HG02943 (cell line): Measurements from ENCODE around the gene PFKFB3.
"Not testable (repeated sequence)": the region's sequence is repeated elsewhere in the genome, so short reads cannot be mapped to it uniquely, and the experiment has no call there.

Experiments
- ATAC-seq: cut with Tn5 transposase; IDR thresholded peaks from one replicate; pipeline ENCODE4 v1.9.1; 2021; ENCODE audit warnings: mild to moderate bottlenecking, low read depth, moderate library complexity; ENCODE audit not compliant: unreplicated experiment

Gene PFKFB3

DNA sequence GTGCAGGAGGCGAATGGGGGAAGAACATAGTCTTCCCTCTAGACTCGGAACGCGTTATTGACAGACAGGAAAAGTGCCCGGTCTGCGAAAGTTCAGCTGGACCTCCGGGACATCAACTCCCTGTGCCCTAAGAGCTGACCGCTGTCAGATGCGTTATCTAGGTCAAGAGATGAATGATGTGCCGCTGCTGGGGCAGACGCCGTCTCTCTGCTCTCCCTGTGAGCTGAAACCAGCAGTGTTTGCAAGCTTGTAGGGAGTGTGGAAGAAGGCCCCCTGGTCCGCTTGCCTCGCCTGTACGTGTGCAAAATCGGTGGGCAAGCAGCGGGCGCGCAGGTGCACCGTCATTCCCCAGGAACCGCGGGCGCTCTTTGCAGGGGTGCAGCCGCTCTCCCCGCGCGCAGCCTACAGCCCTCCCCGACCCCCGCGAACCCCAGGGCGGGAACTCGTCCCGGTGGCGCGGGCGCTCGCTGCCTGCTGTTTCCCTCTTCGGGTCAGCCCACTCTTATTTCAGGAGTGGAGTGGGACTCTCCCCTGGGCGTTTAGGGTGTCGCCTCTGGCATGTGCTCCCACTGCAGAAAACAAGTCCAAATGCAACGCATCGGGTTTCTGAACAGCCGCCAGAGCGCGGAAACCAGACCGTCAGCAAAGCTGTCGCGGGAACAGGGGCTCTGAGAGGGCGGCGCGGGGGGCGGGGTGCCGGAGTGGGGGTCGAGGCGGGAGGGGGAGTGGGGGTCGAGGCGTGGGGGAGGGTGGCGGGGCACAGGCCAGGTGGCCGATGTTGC, 1.8 kb upstream of the PFKFB3 start:
- no peak for ATAC-seq

DNA sequence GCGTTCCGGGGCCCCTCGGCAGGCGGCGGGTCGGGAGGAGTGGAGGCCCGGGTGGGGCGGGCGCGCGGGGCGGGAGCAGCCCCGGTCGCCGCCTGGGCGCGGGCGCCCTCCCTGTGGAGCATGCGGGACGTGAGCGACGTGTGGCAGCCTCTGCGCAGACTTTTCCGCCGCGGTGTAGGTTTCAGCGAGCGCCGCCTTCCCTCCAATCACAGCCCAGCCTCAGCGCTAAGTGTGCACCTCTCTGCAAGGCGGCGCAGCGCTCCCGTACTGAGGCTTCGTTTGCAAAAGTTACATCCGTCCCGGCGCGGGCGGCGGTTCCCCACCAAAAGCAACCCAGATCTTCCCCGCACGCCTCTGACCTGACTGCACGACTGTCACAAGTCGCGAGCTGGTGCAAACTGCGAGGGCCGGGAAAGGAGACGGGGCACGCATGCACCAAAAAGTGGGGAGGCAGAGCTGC, 1.2 kb upstream of the PFKFB3 start:
- ATAC-seq = peak; percentile 40

DNA sequence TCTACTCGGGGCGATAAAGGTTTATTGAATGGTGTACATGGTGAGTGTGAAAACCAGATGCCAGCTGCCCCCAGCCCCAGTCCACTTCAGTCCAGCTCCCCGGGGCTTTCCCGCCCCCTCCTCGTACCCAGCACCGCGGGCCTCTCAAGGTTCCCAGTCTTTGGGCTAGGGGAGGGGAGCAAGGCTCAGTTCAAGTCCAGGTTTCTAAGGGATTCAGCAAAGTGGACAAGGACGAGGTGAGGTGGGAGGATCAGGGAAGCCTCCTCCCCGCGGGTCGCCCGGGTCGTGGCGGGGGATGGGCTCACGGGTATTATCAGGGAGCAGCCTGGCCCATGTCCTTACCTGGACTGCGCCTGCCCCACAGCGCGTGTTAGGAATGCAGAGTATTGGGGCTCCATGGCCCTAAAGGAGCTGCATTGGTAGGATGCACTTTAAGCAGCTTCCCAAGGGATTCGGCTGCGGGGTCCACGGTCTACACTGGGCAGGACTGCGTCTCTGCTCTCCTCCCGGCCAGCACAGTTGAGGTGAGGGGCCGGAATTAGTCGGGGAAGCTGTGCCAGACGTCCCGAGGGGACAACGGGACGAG, 541 bp upstream of the PFKFB3 start:
- no peak for ATAC-seq

DNA sequence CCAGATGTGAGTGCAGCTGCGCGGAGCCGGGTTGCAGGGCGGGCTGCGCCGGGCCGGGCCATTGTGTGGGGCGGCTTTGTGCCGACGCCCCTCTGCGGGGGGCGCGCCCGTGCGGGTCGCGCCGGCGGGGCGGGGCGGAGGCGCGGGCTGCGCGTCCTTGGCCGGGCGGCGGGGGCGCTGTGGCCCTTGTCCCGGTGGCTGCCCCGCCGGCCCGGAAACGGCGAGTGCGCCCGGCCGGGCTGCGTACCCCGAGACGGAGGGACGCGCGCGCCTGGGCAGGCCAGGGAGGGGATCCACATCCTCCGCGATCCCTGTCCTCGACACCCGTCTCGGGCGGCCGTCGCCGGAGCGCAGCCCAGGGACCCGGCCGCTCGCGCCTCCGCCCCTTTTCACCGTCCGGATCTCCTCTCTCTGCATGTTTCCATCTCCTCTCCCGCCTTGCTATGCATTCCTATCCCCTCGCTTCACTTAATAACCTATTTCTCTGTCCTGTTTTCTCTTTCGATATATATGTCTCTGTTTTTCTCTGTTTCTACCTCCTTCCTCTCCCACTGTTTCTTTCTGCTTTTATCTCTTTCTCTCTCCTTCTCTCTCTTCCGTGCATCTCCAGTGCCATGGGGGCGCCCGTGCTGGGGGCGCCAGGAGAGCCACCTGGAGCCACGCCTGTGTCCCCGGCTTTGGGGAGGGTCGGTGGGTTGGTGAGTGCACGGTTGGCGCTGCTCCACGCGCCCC, 765 bp downstream of the PFKFB3 start:
- peak; percentile 46 for ATAC-seq

DNA sequence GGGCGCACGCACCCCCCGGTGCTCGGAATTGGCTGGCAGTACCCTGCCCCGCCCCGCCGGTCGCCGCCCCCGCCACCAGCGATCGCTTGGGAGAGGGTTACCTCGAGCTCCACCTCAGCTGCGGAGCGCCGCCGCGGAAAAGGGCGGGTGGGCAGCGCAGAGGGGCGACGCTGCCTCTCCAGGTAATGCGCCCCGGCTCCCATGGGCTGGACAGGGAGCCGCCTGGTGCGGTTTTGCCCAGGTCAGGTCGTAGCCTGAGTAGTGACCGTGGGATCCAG, 1.3 kb downstream of the PFKFB3 start:
- ATAC-seq = no peak

DNA sequence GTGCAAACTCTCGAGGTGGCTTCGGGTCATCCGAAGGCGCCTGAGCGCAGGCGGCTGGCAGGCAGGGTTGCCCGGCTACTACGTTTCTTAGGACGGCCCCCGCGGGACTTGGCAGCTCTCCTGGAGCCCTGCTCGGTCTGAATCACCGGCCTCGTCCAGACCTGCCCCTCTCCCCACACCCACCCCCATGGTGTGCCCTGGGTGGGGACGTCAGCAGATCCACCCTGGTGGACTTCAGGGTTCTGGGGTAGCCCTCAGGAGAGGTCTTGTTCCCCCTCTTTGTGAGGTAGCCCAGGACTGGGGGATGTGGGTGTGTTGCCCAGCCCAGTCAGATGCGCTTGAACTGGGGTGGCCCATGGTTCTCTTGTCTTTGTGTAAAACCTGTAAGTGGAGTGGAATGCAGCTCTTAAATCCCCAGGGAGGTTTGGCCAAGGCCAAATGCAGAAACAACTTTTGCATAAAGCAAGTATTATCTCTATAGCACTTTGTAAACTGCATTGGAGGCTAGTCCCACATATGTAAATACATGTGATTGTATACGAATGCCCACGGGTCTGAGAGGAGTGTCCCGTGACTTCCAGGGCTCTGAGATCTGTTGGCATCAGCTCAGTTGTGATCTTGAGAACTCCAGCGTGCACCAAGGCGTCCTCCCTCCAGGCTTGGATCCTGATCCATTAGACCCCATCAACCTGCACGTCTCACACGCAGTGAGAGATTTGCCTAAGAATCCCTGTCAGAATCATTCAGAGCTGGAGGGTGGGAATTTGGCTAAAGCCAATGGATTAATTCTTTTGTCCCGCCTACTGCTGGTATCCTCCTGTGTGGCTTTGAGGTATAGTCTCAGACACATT, 1.8 kb downstream of the PFKFB3 start:
- ATAC-seq = no peak

DNA sequence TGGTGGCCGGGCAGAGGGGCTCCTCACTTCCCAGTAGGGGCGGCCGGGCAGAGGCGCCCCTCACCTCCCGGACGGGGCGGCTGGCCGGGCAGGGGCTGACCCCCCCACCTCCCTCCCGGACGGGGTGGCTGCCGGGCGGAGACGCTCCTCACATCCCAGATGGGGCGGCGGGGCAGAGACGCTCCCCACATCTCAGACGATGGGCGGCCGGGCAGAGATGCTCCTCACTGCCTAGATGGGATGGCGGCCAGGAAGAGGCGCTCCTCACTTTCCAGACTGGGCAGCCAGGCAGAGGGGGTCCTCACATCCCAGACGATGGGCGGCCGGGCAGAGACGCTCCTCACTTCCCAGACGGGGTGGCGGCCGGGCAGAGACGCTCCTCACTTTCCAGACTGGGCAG, 3.8 kb downstream of the PFKFB3 start:
- not testable (repeated sequence) for ATAC-seq

DNA sequence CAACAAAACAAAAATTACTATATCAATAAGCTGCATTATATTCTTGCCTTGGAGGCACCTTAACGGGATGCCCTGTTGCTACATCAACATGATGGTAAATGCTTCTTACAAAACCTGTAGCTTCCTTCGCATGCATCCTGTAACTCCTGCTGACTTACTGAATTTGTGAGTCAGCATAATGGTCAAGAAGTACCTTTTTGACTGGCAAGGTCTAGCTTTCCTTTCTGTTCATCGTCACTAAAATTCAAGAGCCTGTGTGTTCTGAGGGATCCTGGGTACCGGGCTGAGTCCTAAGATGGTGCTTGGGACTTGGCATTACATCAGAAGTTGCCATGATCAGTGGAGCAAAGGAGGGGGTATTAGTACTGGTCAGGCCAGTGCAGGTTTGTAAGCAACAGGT, 4.9 kb downstream of the PFKFB3 start:
- ATAC-seq = no peak

DNA sequence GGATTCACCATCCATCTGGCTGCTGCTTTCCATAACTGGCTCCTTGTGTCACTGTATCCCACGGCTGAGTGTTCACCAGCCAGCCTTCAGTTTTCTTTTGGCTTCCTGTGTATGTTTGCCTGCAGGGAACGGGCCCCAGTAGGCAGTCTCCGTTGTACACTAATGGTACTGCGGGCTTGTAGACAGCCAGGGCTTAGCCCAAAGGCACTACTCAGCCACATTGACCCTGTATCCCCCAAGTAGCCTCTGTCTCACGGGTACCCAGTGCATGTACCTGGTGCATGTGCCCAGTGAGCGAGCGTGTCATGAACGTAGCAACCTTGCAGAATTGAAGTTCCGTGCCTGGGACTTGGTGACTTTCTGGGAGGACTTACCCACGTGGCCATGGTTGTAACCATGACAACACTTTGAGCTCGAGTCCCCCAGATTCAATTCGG, 6.1 kb downstream of the PFKFB3 start:
- ATAC-seq = no peak

DNA sequence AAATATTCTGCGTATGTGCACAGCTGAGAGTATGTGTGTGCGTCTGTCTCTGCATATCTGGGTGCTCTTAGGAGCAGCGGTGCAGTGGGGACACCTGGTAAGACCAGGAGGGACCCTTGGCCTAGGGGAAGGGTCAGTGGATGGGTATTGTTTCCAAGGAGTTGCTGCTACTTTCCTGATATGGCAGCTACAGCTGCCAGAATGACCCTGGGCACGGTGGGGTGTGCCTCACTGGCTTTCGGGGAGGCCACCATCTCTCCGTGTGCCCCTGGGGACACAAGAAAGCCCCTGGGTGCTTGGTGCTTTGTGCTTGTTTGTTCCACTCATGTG, 8.6 kb downstream of the PFKFB3 start:
- ATAC-seq = no peak

DNA sequence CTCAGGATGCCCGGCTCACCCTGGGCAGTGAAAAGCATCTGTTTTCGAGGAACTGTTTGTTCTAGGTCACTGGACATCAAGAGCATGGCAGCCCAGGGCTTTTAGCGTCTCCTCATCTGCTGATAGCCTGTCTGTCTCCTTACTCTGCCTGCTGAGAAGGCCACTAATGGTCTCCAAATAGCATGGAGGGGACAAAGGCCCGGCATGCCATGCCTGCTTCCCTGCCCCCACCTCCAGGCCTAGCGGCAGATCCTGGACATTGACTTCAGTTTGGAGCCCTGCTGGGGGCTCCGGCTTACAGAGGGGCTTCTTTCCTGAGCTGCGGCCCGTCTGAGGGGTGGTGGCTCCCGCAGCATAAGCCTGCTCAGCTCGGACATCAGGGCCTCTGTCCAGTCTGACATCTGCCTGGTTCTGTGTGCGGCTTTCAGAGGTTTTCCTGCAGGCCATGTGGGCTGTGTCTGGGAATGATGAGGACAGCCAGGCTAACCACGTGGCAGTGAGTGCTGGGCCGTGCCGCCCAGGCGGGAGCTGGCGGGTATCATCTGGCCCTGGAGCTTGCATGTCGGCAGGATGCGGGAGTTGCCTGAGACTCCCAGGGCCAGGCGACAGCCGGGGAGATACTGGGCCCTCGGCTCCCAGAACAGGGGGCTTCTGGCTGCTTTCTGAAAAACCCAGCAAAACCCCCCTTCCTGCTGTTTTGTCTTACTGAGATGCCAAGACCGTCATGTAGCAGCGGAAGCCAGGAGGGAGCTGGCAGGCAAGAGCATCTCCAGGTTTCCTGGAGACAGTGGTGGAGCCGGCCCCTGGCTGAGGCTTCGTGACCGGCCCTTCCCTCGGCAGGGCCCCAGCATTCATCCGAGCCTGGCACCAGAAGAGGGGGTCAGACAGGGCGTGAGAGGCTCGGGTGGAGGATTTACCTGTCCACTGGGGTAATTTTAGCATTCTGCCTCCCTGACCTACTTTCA, 9.2 kb downstream of the PFKFB3 start:
- ATAC-seq = no peak

DNA sequence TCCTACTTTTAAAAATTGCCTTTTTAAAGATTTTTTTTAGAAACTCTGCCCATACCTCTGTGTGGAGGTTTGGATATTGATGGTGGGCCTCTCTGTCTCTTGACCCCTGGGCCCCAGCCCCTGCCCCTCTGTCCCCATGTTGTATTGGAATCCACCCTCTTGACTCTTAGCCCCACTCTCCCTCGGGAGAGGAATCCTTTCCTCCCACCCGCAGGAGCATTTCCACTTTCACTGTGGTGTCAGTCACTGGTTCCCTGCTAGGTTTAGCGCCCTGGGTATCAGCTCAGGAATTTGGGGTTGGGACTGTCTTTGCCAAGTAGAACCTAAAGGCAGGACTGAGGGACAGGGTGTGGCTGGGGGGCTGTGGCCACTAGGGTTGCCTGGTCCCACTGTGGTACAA, 10.1 kb downstream of the PFKFB3 start:
- no peak for ATAC-seq

DNA sequence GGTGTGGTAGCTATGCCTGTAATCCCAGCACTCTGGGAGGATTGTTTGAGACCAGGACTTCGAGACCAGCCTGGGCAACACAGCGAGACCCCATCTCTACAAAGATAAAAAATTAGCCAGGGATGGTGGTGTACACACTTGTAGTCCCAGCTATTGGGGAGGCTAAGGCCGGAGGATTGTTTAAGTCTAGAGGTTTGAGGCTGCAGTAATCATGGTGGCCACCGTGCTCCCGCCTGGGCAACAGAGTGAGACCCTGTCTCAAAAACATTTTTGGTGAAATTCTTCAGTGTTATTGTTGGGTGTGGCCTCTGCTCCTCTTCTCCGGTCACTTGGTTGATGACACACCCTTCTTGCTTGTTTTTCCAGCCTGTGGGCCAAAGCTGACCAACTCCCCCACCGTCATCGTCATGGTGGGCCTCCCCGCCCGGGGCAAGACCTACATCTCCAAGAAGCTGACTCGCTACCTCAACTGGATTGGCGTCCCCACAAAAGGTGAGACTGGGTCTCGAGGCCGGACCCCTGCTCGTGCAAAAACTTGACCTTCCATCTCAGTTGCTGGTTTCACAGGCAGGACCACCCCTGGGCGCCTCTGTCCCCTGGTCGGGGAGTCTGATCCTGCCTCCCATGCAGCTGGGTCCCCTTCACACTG, 10.6 kb downstream of the PFKFB3 start:
- no peak for ATAC-seq

DNA sequence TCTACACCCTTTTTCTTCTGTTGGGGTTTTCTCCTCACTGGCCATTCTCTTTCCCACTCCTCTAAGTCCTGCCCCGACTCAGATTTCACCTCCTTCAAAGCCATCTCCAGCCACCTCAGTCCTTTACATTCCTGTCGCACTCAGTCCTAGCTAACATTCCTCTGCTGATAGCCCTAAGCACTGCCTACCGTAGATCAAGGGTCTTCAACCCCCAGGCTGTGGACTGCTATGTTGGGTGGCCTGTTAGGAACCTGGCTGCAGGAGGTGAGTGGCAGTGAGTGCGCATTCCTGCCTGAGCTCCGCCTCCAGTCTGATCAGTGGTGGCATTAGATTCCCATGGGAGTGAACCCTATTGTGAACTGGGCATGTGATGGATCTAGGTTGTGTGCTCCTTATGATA, 11.2 kb downstream of the PFKFB3 start:
- no peak for ATAC-seq

DNA sequence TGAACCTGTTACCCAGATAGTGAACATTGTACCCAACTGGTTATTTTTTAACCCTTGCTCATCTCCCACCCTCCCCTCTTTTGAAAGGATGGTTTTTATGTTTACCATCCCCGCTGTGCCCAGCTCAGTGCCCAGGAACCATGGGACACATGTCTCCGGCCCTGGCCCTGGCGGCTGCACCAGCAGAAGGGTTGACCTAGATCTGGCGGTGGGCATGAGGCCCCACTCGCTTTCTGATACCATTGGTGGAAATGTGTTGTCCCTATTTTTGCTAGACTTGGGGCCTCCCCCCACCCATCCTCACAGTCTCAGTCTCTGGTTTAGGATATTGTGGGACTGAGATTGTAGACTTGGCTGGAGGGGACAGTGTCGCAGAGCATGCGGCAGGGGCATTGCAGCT, 11.9 kb downstream of the PFKFB3 start:
- no peak for ATAC-seq

DNA sequence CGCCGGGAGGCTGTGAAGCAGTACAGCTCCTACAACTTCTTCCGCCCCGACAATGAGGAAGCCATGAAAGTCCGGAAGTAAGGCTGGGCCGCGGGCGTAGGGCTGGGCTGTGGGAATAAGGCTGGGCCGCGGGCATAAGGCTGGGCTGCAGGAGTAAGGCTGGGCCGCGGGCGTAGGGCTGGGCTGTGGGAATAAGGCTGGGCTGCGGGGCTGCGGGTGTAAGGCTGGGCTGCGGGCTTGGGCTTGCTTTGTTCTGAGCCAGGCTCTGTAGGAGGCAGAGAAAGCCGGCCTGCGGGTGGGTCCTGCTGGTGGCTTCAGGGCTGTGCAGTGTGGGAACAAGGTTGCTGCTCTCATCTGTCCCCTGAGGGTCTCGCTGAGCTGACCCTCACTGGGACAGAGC, 12.5 kb downstream of the PFKFB3 start:
- ATAC-seq = no peak

DNA sequence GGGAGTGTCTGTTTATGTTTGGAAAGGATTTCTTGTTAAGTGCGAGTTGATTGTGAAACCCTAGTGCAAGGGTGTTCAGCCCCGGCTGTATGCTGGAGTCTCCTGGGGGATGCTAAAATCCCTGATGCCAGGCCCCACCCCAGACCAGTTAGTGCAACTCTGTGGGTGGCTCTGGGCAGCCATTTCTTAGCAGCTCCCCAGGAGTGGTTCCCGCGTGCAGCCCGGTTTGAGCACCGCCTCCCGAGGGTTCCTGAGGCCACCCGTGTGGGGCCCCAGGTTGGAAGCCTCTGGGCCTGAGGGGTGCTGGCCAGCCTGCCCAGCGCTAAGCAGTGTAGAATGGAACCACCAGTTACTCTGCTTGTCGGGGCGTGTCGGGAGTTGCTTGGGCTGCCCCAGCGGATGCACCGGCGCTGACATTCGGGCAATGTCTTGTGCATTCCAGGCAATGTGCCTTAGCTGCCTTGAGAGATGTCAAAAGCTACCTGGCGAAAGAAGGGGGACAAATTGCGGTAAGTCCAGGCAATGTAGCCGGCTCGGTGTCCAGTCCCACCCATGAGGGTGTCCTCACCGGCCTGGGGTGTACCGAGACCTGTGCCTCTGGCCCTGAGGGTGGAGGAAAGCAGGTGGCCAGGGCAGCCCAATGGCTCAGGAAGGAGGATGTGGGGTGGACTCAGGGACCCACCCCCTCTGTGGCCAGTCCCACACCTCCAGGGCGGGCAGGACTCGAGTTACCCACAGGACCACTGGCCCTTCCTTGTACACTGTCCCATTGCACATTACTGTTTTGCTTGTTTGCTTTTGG, 13.2 kb downstream of the PFKFB3 start:
- no peak for ATAC-seq

DNA sequence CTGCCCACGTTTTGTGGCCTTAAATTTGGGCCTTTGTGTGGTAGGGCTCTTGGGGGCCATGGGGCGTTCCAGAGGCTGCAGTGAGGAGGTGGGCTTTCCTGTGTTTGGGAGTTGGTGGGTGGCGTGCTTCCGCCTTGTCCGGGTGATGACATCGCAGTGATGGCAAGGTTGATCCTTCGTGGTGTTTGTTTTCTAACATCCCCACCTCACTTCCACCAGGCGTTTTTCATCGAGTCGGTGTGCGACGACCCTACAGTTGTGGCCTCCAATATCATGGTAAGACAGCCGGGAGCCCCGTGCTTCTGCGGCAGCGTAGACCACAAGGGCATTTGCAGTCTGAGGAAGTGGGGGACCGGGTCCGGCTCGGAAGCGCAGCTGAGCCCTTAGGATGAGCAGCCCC, 14.2 kb downstream of the PFKFB3 start:
- no peak for ATAC-seq

DNA sequence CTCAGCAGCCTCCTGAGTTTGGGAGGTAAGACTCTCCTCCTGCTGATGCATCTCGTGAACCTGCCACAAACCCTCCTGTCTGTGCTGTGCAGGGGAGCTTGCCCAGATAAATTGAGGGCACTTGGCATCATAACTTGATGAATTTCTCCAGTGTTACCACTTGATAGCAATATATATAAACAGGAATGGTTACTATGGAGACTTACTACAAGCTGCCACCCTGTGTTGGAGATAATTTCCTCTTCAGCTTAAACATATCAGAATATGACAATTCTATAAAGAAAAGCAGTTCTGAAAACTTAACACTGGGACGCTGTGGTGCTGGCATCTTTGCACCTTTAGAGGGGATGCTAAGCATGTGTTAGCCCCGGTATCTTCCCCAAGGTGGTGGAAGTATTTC, 14.9 kb downstream of the PFKFB3 start:
- no peak for ATAC-seq
